ENCODE data around the gene KRT25. TPM values are rescaled to one million over a fixed set of nuclear protein-coding genes. Genes with fewer than 3 reads are reported as not detected.

KRT25 gene
- total and polyA plus RNA-seq, 2 of the 4 experiments (the other 2 are of a cell fraction) = not detected

- POLR2A ChIA-PET (ENCODE audit: unreplicated experiment) = no interaction called here
Measured at GRCh38 chr17:40765657-40766056, 10.5 kb upstream of the KRT25 start.

More at GRCh38 chr17:40765657-40766056, 10.5 kb upstream of the KRT25 start:
- Histone ChIP-seq H3K23ac (ENCODE audit: low read depth, low read length) (no peak overlapping the region), H3K79me1 (ENCODE audit: low read depth in 1 of 2, low read length in 2 of 2) (no peaks in the 10 kb centered on the region), H3K9ac (ENCODE audit: low read depth, low read length) (no peak overlapping the region), H4K8ac (ENCODE audit: low read depth in 2 of 2, low read length in 2 of 2) (no peak overlapping the region), H4K5ac (ENCODE audit: low read depth, low read length) (no peak overlapping the region), H2BK15ac (ENCODE audit: low read depth, low read length) (no peak overlapping the region), H3K27ac (ENCODE audit: insufficient read depth, low read length) (no peak overlapping the region), H3K4me1 (ENCODE audit: control insufficient read depth, insufficient read depth, low read length) (no peaks in the 10 kb centered on the region), H2BK120ac (ENCODE audit: low read depth, low read length) (no peak overlapping the region), H3K9me3 (ENCODE audit: control insufficient read depth, insufficient read depth, low read length) (peaks cover 10% of the 10 kb centered on the region), H2AK5ac (ENCODE audit: low read depth, low read length) (no peak overlapping the region), H3K4me2 (ENCODE audit: low read depth, low read length) (no peak overlapping the region), H2BK20ac (ENCODE audit: low read depth, low read length) (no peak overlapping the region), H3K27me3 (ENCODE audit: control insufficient read depth, insufficient read depth, low read length) (peaks cover 18% of the 10 kb centered on the region), H3K18ac (ENCODE audit: low read depth, low read length) (no peak overlapping the region), H3K9me1 (ENCODE audit: insufficient read depth, low read length) (no peaks in the 10 kb centered on the region), H4K20me1 (ENCODE audit: insufficient read depth, low read length) (no peaks in the 10 kb centered on the region), H4K91ac (ENCODE audit: insufficient read depth, low read depth, low read length) (no peak overlapping the region), H3K14ac (replicated peaks; ENCODE audit: low read depth, low read length) (no peak overlapping the region), H3K56ac (ENCODE audit: extremely low read depth, insufficient read depth, low read length) (no peak overlapping the region), H3K36me3 (ENCODE audit: control insufficient read depth, insufficient read depth, low read length) (no peaks in the 10 kb centered on the region), H3K4ac (ENCODE audit: low read depth, low read length) (no peak overlapping the region), H2AK9ac (replicated peaks; ENCODE audit: low read depth, low read length, poor library complexity) (no peak overlapping the region), H2BK5ac (ENCODE audit: low read depth, low read length, poor library complexity, severe bottlenecking) (no peak overlapping the region), H2AFZ (replicated peaks; ENCODE audit: low read length, poor library complexity) (no peak overlapping the region), H3K4me3 (ENCODE audit: insufficient read depth, low read depth, low read length) (no peak overlapping the region)
- CTCF ChIA-PET = no interaction called here
- DNase-seq = no peak
- intact Hi-C loops (cut with micrococcal nuclease) = no loop called here
- dilution Hi-C loops (cut with HindIII; ENCODE audit: low sequenced_read_pairs, unreplicated experiment) = no loop called here
- TF ChIP-seq FOS (IDR thresholded peaks at IDR 0.05; ENCODE audit: low read depth, low read length) (no peak), CHD1 (IDR thresholded peaks at IDR 0.05; ENCODE audit: low read depth, low read length) (no peak), CEBPB (IDR thresholded peaks at IDR 0.05; ENCODE audit: low read depth, low read length) (no peak), MAZ (IDR thresholded peaks at IDR 0.05; ENCODE audit: borderline replicate concordance, low read depth, low read length) (no peak), RFX5 (IDR thresholded peaks at IDR 0.05; ENCODE audit: low read depth, low read length) (no peak), ELK1 (IDR thresholded peaks at IDR 0.05; ENCODE audit: borderline replicate concordance, low read depth, low read length) (no peak), MAFK (IDR thresholded peaks at IDR 0.05; ENCODE audit: low read depth, low read length) (no peak), BHLHE40 (IDR thresholded peaks at IDR 0.05; ENCODE audit: low read depth, low read length) (no peak), RAD21 (IDR thresholded peaks at IDR 0.05; ENCODE audit: low read length) (no peak), CTCF (conservative IDR thresholded peaks at IDR 0.05; ENCODE audit: low read depth, low read length) (no peak), NFE2L2 (IDR thresholded peaks at IDR 0.05; ENCODE audit: low read depth, low read length) (no peak), RCOR1 (IDR thresholded peaks at IDR 0.05; ENCODE audit: insufficient replicate concordance, low read length) (no peak), MXI1 (IDR thresholded peaks at IDR 0.05; ENCODE audit: borderline replicate concordance, low read depth, low read length) (no peak), USF2 (IDR thresholded peaks at IDR 0.05; ENCODE audit: low read depth, low read length) (no peak), POLR2A (IDR thresholded peaks at IDR 0.05; ENCODE audit: low read depth, low read length) (no peak), SMC3 (IDR thresholded peaks at IDR 0.05; ENCODE audit: low read depth, low read length) (no peak)
- no TSS peak for BruUV-seq (replicated peaks)
- ATAC-seq (ENCODE audit: low read depth) = no peak
- no CpG with 5 or more reads among the region's 2 CpGs for WGBS, 2 experiments (ENCODE audit: extremely low coverage in 2 of 2, insufficient read length in 1 of 2)
- in situ Hi-C loops (cut with MboI; ENCODE audit: low sequenced_read_pairs) = no loop called here
